OCI-LY1 (cell line): ENCODE measurements around the gene GATM.

Source experiments
- H2AFZ ChIP-seq: fragments of 200-600 bp; sonication (generic), shearing (Covaris generic); 2 replicates; pipeline ENCODE4 v1.6.0; 2014; ENCODE audit warnings: antibody characterized with exemption, mild to moderate bottlenecking, low read length
- H3F3A ChIP-seq: fragments of 200-600 bp; sonication (generic), shearing (Covaris generic); 2 replicates; pipeline ENCODE4 v1.6.0; 2014; ENCODE audit warnings: mild to moderate bottlenecking, antibody characterized with exemption, low read length, moderate library complexity; ENCODE audit not compliant: insufficient read depth
- H3K27ac ChIP-seq: fragments of 200-600 bp; sonication (generic); 2 replicates; pipeline ENCODE4 v1.5.1; 2014; ENCODE audit warnings: low read length, mixed run types, mild to moderate bottlenecking, low read depth; ENCODE audit not compliant: poor library complexity, severe bottlenecking
- H3K27me3 ChIP-seq: fragments of 200-600 bp; sonication (generic); 2 replicates; pipeline ENCODE4 v1.6.0; 2014; ENCODE audit warnings: antibody characterized with exemption, mild to moderate bottlenecking, low read length, moderate library complexity; ENCODE audit not compliant: insufficient read depth
- H3K36me3 ChIP-seq: fragments of 200-600 bp; sonication (generic); 2 replicates; pipeline ENCODE4 v1.6.1; 2014; ENCODE audit warnings: mild to moderate bottlenecking, antibody characterized with exemption, low read length, moderate library complexity, mixed read lengths; ENCODE audit not compliant: insufficient read depth
- H3K4me1 ChIP-seq: fragments of 200-600 bp; sonication (generic); 2 replicates; pipeline ENCODE4 v1.5.1; 2014; ENCODE audit warnings: mild to moderate bottlenecking, low read length, moderate library complexity; ENCODE audit not compliant: insufficient read depth, severe bottlenecking
- H3K4me2 ChIP-seq: fragments of 200-600 bp; sonication (generic), shearing (Covaris generic); 2 replicates; pipeline ENCODE4 v1.6.1; 2014; ENCODE audit warnings: low read length
- H3K4me3 ChIP-seq: fragments of 200-600 bp; sonication (generic); 2 replicates; pipeline ENCODE4 v1.5.1; 2014; ENCODE audit warnings: low read length, low read depth, mild to moderate bottlenecking, mixed read lengths; ENCODE audit not compliant: poor library complexity, severe bottlenecking
- H3K79me2 ChIP-seq: fragments of 200-600 bp; shearing (Covaris generic); 2 replicates; pipeline ENCODE4 v1.6.1; 2016; ENCODE audit warnings: mixed run types, low read length, mixed read lengths; ENCODE audit not compliant: insufficient read depth
- H3K9ac ChIP-seq: fragments of 200-600 bp; sonication (generic), shearing (Covaris generic); 2 replicates; pipeline ENCODE4 v1.6.1; 2014; ENCODE audit warnings: mild to moderate bottlenecking, low read length, mixed read lengths
- H3K9me2 ChIP-seq: fragments of 200-600 bp; sonication (generic), shearing (Covaris generic); 2 replicates; pipeline ENCODE4 v1.6.1; 2014; ENCODE audit warnings: low read depth, mild to moderate bottlenecking, low read length, mixed read lengths
- H3K9me3 ChIP-seq: fragments of 200-600 bp; shearing (Covaris generic); 2 replicates; pipeline ENCODE4 v1.6.1; 2014; ENCODE audit warnings: low read length, mixed read lengths
- H4K20me1 ChIP-seq: fragments of 200-600 bp; sonication (generic), shearing (Covaris generic); 2 replicates; pipeline ENCODE4 v1.6.0; 2016; ENCODE audit warnings: mild to moderate bottlenecking, low read length; ENCODE audit not compliant: insufficient read depth
- CTCF ChIP-seq: fragments of 200-600 bp; sonication (generic), shearing (Covaris generic); IDR thresholded peaks from 2 replicates; pipeline ENCODE4 v1.5.1; 2017; ENCODE audit warnings: mild to moderate bottlenecking, antibody characterized with exemption, low read length, moderate library complexity, mixed read lengths
- EZH2 ChIP-seq: fragments of 200-600 bp; sonication (generic), shearing (Covaris generic); IDR thresholded peaks from 2 replicates; pipeline ENCODE4 v1.8.0; 2017; ENCODE audit warnings: borderline replicate concordance, mixed run types, mild to moderate bottlenecking, antibody characterized with exemption, low read length, moderate library complexity, mixed read lengths

Gene GATM

GRCh38 chr15:45424429-45424828 lies 46.1 kb upstream of the GATM start:
- Histone ChIP-seq H3K9me2 (no peaks in the 10 kb centered on the region), H3K4me3 (no peak overlapping the region), H2AFZ (no peak overlapping the region), H3K27me3 (no peaks in the 10 kb centered on the region), H3K27ac (no peak overlapping the region), H3K4me2 (no peak overlapping the region), H4K20me1 (no peaks in the 10 kb centered on the region), H3K4me1 (no peaks in the 10 kb centered on the region), H3K9ac (no peak overlapping the region), H3K9me3 (no peaks in the 10 kb centered on the region), H3K79me2 (no peaks in the 10 kb centered on the region), H3F3A (no peaks in the 10 kb centered on the region), H3K36me3 (peaks cover 32% of the 10 kb centered on the region)
- TF ChIP-seq CTCF, result no peak
- no peak for TF ChIP-seq EZH2

DNA sequence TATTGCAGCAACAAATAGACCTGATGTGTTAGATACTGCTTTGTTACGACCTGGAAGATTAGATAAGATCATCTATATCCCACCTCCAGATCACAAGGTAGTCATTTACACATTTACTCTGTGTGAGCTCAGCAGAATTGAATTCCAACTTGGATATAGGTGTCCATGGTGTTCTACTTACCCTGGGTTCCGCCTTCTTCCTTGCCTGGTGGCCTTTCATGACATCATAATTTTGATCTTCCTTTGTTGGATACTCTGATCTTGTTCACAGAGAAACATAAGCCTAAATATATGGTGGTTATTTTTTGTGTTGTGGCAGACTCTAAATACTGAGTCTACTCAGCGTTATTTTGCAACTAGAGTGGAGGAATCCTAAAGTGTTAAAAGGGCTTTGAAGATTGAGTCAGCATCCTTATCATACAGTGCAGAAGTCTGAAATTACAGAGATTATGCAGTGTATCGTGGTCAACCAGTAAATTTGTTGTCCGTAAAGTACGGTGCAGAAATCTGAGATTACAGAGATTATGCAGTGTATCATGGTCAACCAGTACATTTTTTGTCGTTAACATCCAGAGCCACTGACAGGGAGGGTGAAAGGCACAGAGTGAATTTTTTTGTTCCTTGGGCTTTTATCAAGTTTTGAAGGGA lies 39.1 kb upstream of the GATM start:
- Histone ChIP-seq H2AFZ (no peak overlapping the region), H3K4me3 (no peak overlapping the region), H3K79me2 (no peaks in the 10 kb centered on the region), H3F3A (0 out of 2 replicates have a peak, but pooled peaks cover 2% of the 10 kb centered on the region), H3K9ac (no peak overlapping the region), H3K4me2 (no peak overlapping the region), H3K4me1 (no peaks in the 10 kb centered on the region), H4K20me1 (no peaks in the 10 kb centered on the region), H3K9me2 (no peaks in the 10 kb centered on the region), H3K9me3 (no peaks in the 10 kb centered on the region), H3K27me3 (no peaks in the 10 kb centered on the region), H3K27ac (no peak overlapping the region), H3K36me3 (peaks cover 90% of the 10 kb centered on the region)
- no peak for TF ChIP-seq EZH2
- TF ChIP-seq CTCF, result no peak

- H3K4me3 ChIP-seq, result no peak overlapping the region
- no peaks in the 10 kb centered on the region for H3K27me3 ChIP-seq
- no peaks in the 10 kb centered on the region for H3K9me3 ChIP-seq
- H3K4me2 ChIP-seq, result no peak overlapping the region
- H4K20me1 ChIP-seq, result no peaks in the 10 kb centered on the region
- no peak for TF ChIP-seq CTCF
- peaks cover 89% of the 10 kb centered on the region for H3K36me3 ChIP-seq
- no peaks in the 10 kb centered on the region for H3K9me2 ChIP-seq
- H3F3A ChIP-seq, result 0 out of 2 replicates have a peak, but pooled peaks cover 2% of the 10 kb centered on the region
- no peak overlapping the region for H3K9ac ChIP-seq
- H3K27ac ChIP-seq, result no peak overlapping the region
- no peak overlapping the region for H2AFZ ChIP-seq
- H3K4me1 ChIP-seq, result no peaks in the 10 kb centered on the region
- H3K79me2 ChIP-seq, result no peaks in the 10 kb centered on the region
Measured at GRCh38 chr15:45414215-45414885, 36.0 kb upstream of the GATM start.
